ENCODE results near the gene PLXNA4. TPM values are rescaled to one million over a fixed set of nuclear protein-coding genes. Genes with fewer than 3 reads are reported as not detected.

PLXNA4 gene
- total RNA-seq, 2 donors from 2014 or later, result 0.41 to 2.8 TPM

DNA sequence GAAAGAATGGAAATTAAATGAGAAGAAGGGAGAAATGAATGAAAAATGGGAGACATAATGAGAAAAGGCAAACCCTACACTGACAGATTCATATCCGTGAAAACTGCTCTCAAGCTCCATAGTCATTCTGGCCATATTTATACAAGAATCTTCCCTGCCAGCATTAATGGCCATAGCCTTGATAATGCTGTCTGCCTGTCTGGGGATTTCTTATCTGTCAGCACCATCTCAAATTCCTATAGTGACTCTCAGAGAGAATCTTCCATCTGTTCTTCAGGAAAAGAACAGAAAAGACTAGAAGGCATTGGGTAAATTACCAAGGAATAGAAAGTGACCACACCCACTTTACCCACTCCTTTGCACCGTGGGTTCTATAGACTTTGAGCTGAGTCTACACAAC lies 295.9 kb downstream of the PLXNA4 start:
- DNase-seq (ENCODE audit: low spot score), result no peak
- TF ChIP-seq POLR2AphosphoS5 (IDR thresholded peaks at IDR 0.05) (no peak), POLR2A (IDR thresholded peaks at IDR 0.05) (no peak)
- TF ChIP-seq, protein P1, sequence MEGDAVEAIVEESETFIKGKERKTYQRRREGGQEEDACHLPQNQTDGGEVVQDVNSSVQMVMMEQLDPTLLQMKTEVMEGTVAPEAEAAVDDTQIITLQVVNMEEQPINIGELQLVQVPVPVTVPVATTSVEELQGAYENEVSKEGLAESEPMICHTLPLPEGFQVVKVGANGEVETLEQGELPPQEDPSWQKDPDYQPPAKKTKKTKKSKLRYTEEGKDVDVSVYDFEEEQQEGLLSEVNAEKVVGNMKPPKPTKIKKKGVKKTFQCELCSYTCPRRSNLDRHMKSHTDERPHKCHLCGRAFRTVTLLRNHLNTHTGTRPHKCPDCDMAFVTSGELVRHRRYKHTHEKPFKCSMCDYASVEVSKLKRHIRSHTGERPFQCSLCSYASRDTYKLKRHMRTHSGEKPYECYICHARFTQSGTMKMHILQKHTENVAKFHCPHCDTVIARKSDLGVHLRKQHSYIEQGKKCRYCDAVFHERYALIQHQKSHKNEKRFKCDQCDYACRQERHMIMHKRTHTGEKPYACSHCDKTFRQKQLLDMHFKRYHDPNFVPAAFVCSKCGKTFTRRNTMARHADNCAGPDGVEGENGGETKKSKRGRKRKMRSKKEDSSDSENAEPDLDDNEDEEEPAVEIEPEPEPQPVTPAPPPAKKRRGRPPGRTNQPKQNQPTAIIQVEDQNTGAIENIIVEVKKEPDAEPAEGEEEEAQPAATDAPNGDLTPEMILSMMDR (IDR thresholded peaks at IDR 0.05), result no peak
- no peaks in the 10 kb centered on the region for H3K36me3 ChIP-seq
- no peaks in the 10 kb centered on the region for H3K27me3 ChIP-seq (replicated peaks; ENCODE audit: insufficient read depth)
- no peak overlapping the region for H3K4me3 ChIP-seq
- WGBS, result 24% methylated on average over 2 of the region's 2 CpGs
- no peaks in the 10 kb centered on the region for H3K4me1 ChIP-seq (replicated peaks)
- no peak overlapping the region for H3K27ac ChIP-seq
- intact Hi-C loops (cut with DNase I), result no loop called here
- H3K9me3 ChIP-seq, result no peaks in the 10 kb centered on the region

DNA sequence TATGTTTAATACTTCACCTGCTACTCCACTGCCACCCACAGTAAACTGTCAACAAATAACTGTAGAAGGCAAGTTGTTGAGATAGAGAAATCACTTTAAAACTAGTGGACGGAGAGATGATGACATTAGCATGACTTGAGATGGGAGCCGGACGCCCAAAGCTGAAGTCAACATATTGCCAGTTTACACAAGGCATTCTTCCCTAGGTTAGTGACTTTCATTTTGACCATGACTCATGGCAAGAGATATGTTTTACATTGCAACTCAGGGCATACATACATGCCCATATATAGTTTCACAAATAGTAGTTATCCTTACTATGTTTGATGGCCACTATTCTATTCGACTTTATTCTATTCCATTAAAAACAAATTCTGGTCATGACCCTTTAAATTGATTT lies 296.6 kb downstream of the PLXNA4 start:
- Histone ChIP-seq H3K4me1 (replicated peaks) (no peaks in the 10 kb centered on the region), H3K36me3 (no peaks in the 10 kb centered on the region), H3K9me3 (no peaks in the 10 kb centered on the region), H3K27ac (no peak overlapping the region), H3K27me3 (replicated peaks; ENCODE audit: insufficient read depth) (no peaks in the 10 kb centered on the region), H3K4me3 (no peak overlapping the region)
- DNase-seq (ENCODE audit: low spot score), result no peak
- TF ChIP-seq, protein P1 (IDR thresholded peaks at IDR 0.05), result no peak
- TF ChIP-seq POLR2A (IDR thresholded peaks at IDR 0.05) (no peak), POLR2AphosphoS5 (IDR thresholded peaks at IDR 0.05) (no peak)
- intact Hi-C loops (cut with DNase I), result no loop called here
- WGBS, result 87% methylated on average over 4 of the region's 4 CpGs

DNA sequence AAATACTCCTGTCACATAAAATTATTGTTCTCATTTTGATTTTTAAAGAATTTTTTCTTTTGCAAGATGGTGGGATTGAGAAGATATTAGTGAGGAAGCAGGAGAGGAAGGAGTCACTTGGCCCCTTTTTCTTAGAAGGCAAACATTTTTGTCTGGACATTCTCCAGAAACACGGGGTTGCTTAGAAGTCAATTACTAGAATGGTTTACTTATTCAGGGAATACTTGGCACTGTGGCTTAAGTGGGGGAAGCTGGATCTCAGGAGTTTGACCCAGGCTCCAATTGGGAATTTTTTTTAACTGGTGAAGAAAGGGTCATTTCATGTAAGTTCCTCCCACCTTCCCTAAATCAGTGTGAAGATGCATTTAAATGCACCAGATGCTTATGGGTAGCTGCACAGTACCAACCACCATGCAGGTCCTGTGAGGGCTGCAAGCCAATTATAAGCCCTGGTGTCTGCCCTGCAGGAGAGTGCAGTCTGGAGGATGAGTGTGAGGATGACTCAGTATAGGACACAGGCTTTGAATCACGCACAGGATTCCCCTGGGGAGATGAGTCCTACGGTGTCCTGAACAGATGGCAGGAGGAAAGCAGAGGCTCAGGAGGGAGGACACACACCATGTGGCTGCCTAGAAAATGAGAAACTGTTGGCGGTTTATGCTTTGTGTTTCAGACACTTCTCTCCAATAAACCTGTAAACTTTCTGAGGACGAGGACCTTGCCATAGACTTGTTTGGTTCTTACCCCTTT lies 299.1 kb downstream of the PLXNA4 start:
- no peaks in the 10 kb centered on the region for H3K4me1 ChIP-seq (replicated peaks)
- intact Hi-C loops (cut with DNase I), result no loop called here
- no peaks in the 10 kb centered on the region for H3K36me3 ChIP-seq
- H3K27me3 ChIP-seq (replicated peaks; ENCODE audit: insufficient read depth), result no peaks in the 10 kb centered on the region
- DNase-seq (ENCODE audit: low spot score), result no peak
- TF ChIP-seq POLR2AphosphoS5 (IDR thresholded peaks at IDR 0.05) (no peak), POLR2A (IDR thresholded peaks at IDR 0.05) (no peak)
- TF ChIP-seq, protein P1 (IDR thresholded peaks at IDR 0.05), result no peak
- H3K4me3 ChIP-seq, result no peak overlapping the region
- no peaks in the 10 kb centered on the region for H3K9me3 ChIP-seq
- WGBS, result 49% methylated on average over 5 of the region's 5 CpGs
- H3K27ac ChIP-seq, result no peak overlapping the region

DNA sequence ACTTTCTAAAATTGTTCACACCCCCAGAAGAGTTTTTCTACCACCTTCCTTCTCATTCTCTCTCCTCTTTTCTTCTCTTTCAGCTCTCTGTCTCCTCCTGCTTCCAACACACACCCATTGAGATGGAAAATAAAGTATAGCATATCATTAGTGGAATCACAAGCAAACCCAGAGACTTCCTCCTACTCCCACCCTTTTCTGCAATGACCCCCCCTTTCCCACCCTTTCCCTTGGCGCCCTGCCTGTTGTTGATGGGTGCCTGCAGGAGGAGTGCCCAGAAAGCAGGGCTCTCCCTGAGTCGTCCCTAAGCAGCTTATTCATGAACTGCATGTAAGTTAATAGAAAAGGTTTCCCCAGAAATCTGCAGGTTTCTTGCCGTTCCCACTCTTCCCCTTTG lies 300.0 kb downstream of the PLXNA4 start:
- TF ChIP-seq, protein P1 (IDR thresholded peaks at IDR 0.05), result no peak
- TF ChIP-seq POLR2AphosphoS5 (IDR thresholded peaks at IDR 0.05), result no peak
- TF ChIP-seq POLR2A (IDR thresholded peaks at IDR 0.05), result no peak
- Histone ChIP-seq H3K4me1 (replicated peaks) (no peaks in the 10 kb centered on the region), H3K9me3 (no peaks in the 10 kb centered on the region), H3K36me3 (no peaks in the 10 kb centered on the region), H3K27ac (no peak overlapping the region), H3K27me3 (replicated peaks; ENCODE audit: insufficient read depth) (no peaks in the 10 kb centered on the region), H3K4me3 (no peak overlapping the region)
- 13% methylated on average over 3 of the region's 3 CpGs for WGBS
- intact Hi-C loops (cut with DNase I), result no loop called here
- DNase-seq (ENCODE audit: low spot score), result no peak

Measured in prostate gland (tissue), 2 donors.